HG03432 (cell line): Measurements from ENCODE around the gene COPS3.

ENCODE experiments used
- ATAC-seq: cut with Tn5 transposase; IDR thresholded peaks from one replicate; pipeline ENCODE4 v1.9.1; 2021; ENCODE audit warnings: mild to moderate bottlenecking, moderate library complexity; ENCODE audit not compliant: unreplicated experiment

The COPS3 gene

GRCh38 chr17:17221329-17221728 lies 59.7 kb downstream of the COPS3 start:
- ATAC-seq = no peak

GRCh38 chr17:17220529-17220928 lies 60.5 kb downstream of the COPS3 start:
- ATAC-seq = no peak

GRCh38 chr17:17217995-17218394 lies 63.1 kb downstream of the COPS3 start:
- no peak for ATAC-seq

- ATAC-seq = no peak
These were observed 64.3 kb downstream of the COPS3 start for GRCh38 chr17:17216776-17217175.

- ATAC-seq = no peak
These were observed 64.8 kb downstream of the COPS3 start for GRCh38 chr17:17216236-17216635.

GRCh38 chr17:17215575-17215974 lies 65.5 kb downstream of the COPS3 start:
- ATAC-seq = no peak

GRCh38 chr17:17214646-17215436 lies 66.2 kb downstream of the COPS3 start:
- no peak for ATAC-seq

GRCh38 chr17:17213775-17214174 lies 67.3 kb downstream of the COPS3 start:
- ATAC-seq = no peak

- ATAC-seq = no peak
These were observed 73.0 kb downstream of the COPS3 start for GRCh38 chr17:17207998-17208397.

- no peak for ATAC-seq
These were observed 74.1 kb downstream of the COPS3 start for GRCh38 chr17:17206913-17207335.

- peak; percentile 58 for ATAC-seq
These were observed 74.7 kb downstream of the COPS3 start, which contains the start of gene PLD6 for GRCh38 chr17:17206124-17206912. Gene PLD6 (minus strand): TSS chr17:17206333. CDS start chr17:17206286, 47 bp downstream.

GRCh38 chr17:17205368-17206123 lies 75.5 kb downstream of the COPS3 start:
- peak; percentile 62 for ATAC-seq

GRCh38 chr17:17204635-17205231 lies 76.3 kb downstream of the COPS3 start:
- no peak for ATAC-seq

GRCh38 chr17:17204041-17204591 lies 76.9 kb downstream of the COPS3 start:
- no peak for ATAC-seq

GRCh38 chr17:17203173-17203730 lies 77.8 kb downstream of the COPS3 start:
- no peak for ATAC-seq

GRCh38 chr17:17201907-17202306 lies 79.1 kb downstream of the COPS3 start:
- no peak for ATAC-seq

- no peak for ATAC-seq
These were observed 79.8 kb downstream of the COPS3 start for GRCh38 chr17:17201271-17201670.

GRCh38 chr17:17200831-17201230 lies 80.2 kb downstream of the COPS3 start:
- ATAC-seq = no peak

GRCh38 chr17:17200311-17200710 lies 80.7 kb downstream of the COPS3 start:
- ATAC-seq = no peak

GRCh38 chr17:17198281-17198680 lies 82.8 kb downstream of the COPS3 start:
- no peak for ATAC-seq
